GM12878 (cell line): ENCODE data around the gene ZAR1L. TPM values are rescaled to one million over a fixed set of nuclear protein-coding genes. Genes with fewer than 3 reads are reported as not detected.

Experiments
- BMI1 ChIP-seq: fragments of 450-650 bp; IDR thresholded peaks from 2 replicates; pipeline ENCODE4 v1.6.1; 2016; ENCODE audit warnings: mild to moderate bottlenecking, moderate library complexity, borderline replicate concordance
- CBX3 ChIP-seq: fragments of 200-600 bp; sonication (generic); IDR thresholded peaks from 2 replicates; pipeline ENCODE4 v1.6.1; 2016; ENCODE audit warnings: low read depth, borderline replicate concordance
- ESRRA ChIP-seq: IDR thresholded peaks from 2 replicates; pipeline ENCODE4 v1.6.1; 2012; ENCODE audit warnings: mild to moderate bottlenecking, low read length, improper control_type of control experiment
- IKZF1 ChIP-seq: fragments of 450-650 bp; conservative IDR thresholded peaks from 2 replicates; pipeline ENCODE4 v1.6.1; 2017; ENCODE audit warnings: antibody characterized with exemption, mild to moderate bottlenecking
- IKZF2 ChIP-seq, 2 experiments: fragments of 450-650 bp; IDR thresholded peaks; 2 replicates each; pipeline ENCODE4 v1.6.1; 2017; ENCODE audit warnings: mild to moderate bottlenecking in 2 of 2, moderate library complexity in 2 of 2
- KLF5 ChIP-seq: fragments of 450-650 bp; IDR thresholded peaks from 2 replicates; pipeline ENCODE4 v1.6.1; 2014; ENCODE audit warnings: mild to moderate bottlenecking; ENCODE audit not compliant: partially characterized antibody
- MYB ChIP-seq: fragments of 150-350 bp; IDR thresholded peaks from 2 replicates; pipeline ENCODE4 v1.6.1; 2014; ENCODE audit warnings: mild to moderate bottlenecking, low read depth, low read length, borderline replicate concordance
- NR2F1 ChIP-seq: fragments of 450-650 bp; conservative IDR thresholded peaks from 2 replicates; pipeline ENCODE4 v1.6.1; 2017; ENCODE audit warnings: mild to moderate bottlenecking
- PBX3 ChIP-seq: IDR thresholded peaks from 2 replicates; pipeline ENCODE4 v1.6.1; 2011; ENCODE audit warnings: mild to moderate bottlenecking, low read depth, low read length, moderate library complexity; ENCODE audit not compliant: insufficient replicate concordance
- SIX5 ChIP-seq: IDR thresholded peaks from 2 replicates; pipeline ENCODE4 v1.6.1; 2011; ENCODE audit warnings: mild to moderate bottlenecking, low read depth, low read length, moderate library complexity; ENCODE audit not compliant: severe bottlenecking
- SREBF1 ChIP-seq: IDR thresholded peaks from 2 replicates; pipeline ENCODE4 v1.6.1; 2012; ENCODE audit warnings: mild to moderate bottlenecking, low read length
- ZNF207 ChIP-seq: fragments of 450-650 bp; IDR thresholded peaks from 2 replicates; pipeline ENCODE4 v1.6.1; 2014; ENCODE audit warnings: antibody characterized with exemption, mild to moderate bottlenecking, borderline replicate concordance
- ZNF24 ChIP-seq: fragments of 450-650 bp; IDR thresholded peaks from 2 replicates; pipeline ENCODE4 v1.6.1; 2017; ENCODE audit warnings: antibody characterized with exemption, mild to moderate bottlenecking
- ZNF622 ChIP-seq: fragments of 450-650 bp; IDR thresholded peaks from 2 replicates; pipeline ENCODE4 v1.6.1; 2017; ENCODE audit warnings: mild to moderate bottlenecking, inconsistent platforms
- ZZZ3 ChIP-seq: IDR thresholded peaks from 2 replicates; pipeline ENCODE4 v1.6.1; 2011; ENCODE audit warnings: low read depth; ENCODE audit not compliant: control insufficient read depth, insufficient read length
- polyA plus RNA-seq, 11 experiments: library from polyadenylated mRNA; depleted of rRNA in 4 of 11; unstranded in 6 of 11; stranded (reverse) in 5 of 11; fragments of >200 nt; fragmentation: Nextera tagmentation in 4 of 11; fragmentation: Illumina TruSeq in 1 of 11; extraction: Ambion mirVana in 4 of 11; extraction: Trizol in 1 of 11; gene quantifications; 1 replicate in 1 of 11; 2 replicates in 10 of 11; pipeline versions ENCODE4 v1.2.1 to v1.2.3, GENCODE V29; 2011 to 2016; ENCODE audit warnings: inconsistent platforms in 2 of 11, missing spikeins in 2 of 11, low read depth in 1 of 11
- total RNA-seq, 4 experiments: library from RNA; depleted of rRNA in 3 of 4; stranded (reverse); fragments of >200 nt in 3 of 4; fragmentation: Illumina TruSeq in 1 of 4; extraction: Trizol in 1 of 4; gene quantifications; 2 replicates each; pipeline versions ENCODE4 v1.2.1 to v1.2.3, GENCODE V29; 2013 to 2021
- TF ChIP-seq, protein P1 (sequence below): fragments of 450-650 bp; IDR thresholded peaks from 2 replicates; pipeline ENCODE4 v1.6.1; 2017; ENCODE audit warnings: mild to moderate bottlenecking, moderate library complexity
- TF ChIP-seq, protein P2 (sequence below): fragments of 450-650 bp; formaldehyde crosslinking; IDR thresholded peaks from 2 replicates; pipeline ENCODE4 v1.4.0; 2022; ENCODE audit warnings: mild to moderate bottlenecking, moderate library complexity

ZAR1L gene
- total and polyA plus RNA-seq, 10 of the 15 experiments (the other 5 are each of a cell fraction or from before 2014, with no cell fraction given) = 0.05 to 0.34 (median 0.17) TPM; not detected in 6

- TF ChIP-seq, protein P1, sequence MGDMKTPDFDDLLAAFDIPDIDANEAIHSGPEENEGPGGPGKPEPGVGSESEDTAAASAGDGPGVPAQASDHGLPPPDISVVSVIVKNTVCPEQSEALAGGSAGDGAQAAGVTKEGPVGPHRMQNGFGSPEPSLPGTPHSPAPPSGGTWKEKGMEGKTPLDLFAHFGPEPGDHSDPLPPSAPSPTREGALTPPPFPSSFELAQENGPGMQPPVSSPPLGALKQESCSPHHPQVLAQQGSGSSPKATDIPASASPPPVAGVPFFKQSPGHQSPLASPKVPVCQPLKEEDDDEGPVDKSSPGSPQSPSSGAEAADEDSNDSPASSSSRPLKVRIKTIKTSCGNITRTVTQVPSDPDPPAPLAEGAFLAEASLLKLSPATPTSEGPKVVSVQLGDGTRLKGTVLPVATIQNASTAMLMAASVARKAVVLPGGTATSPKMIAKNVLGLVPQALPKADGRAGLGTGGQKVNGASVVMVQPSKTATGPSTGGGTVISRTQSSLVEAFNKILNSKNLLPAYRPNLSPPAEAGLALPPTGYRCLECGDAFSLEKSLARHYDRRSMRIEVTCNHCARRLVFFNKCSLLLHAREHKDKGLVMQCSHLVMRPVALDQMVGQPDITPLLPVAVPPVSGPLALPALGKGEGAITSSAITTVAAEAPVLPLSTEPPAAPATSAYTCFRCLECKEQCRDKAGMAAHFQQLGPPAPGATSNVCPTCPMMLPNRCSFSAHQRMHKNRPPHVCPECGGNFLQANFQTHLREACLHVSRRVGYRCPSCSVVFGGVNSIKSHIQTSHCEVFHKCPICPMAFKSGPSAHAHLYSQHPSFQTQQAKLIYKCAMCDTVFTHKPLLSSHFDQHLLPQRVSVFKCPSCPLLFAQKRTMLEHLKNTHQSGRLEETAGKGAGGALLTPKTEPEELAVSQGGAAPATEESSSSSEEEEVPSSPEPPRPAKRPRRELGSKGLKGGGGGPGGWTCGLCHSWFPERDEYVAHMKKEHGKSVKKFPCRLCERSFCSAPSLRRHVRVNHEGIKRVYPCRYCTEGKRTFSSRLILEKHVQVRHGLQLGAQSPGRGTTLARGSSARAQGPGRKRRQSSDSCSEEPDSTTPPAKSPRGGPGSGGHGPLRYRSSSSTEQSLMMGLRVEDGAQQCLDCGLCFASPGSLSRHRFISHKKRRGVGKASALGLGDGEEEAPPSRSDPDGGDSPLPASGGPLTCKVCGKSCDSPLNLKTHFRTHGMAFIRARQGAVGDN = peak; percentile 97
- peak; percentile 85 for TF ChIP-seq ZNF207
- no peak for TF ChIP-seq SIX5
- no peak for TF ChIP-seq ZZZ3
- no peak for TF ChIP-seq SREBF1
- TF ChIP-seq MYB = no peak
- TF ChIP-seq CBX3 = no peak
- TF ChIP-seq IKZF2 (IDR thresholded peaks at IDR 0.05) = no peak; a peak in 1 of 4 replicates
- TF ChIP-seq, protein P2, sequence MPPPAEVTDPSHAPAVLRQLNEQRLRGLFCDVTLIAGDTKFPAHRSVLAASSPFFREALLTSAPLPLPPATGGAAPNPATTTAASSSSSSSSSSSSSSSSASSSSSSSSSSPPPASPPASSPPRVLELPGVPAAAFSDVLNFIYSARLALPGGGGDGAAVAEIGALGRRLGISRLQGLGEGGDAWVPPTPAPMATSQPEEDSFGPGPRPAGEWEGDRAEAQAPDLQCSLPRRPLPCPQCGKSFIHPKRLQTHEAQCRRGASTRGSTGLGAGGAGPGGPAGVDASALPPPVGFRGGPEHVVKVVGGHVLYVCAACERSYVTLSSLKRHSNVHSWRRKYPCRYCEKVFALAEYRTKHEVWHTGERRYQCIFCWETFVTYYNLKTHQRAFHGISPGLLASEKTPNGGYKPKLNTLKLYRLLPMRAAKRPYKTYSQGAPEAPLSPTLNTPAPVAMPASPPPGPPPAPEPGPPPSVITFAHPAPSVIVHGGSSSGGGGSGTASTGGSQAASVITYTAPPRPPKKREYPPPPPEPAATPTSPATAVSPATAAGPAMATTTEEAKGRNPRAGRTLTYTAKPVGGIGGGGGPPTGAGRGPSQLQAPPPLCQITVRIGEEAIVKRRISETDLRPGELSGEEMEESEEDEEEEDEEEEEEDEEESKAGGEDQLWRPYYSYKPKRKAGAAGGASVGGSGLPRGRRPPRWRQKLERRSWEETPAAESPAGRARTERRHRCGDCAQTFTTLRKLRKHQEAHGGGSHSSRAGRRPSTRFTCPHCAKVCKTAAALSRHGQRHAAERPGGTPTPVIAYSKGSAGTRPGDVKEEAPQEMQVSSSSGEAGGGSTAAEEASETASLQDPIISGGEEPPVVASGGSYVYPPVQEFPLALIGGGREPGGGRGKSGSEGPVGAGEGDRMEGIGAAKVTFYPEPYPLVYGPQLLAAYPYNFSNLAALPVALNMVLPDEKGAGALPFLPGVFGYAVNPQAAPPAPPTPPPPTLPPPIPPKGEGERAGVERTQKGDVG (CRISPR knock-in tag) = no peak
- TF ChIP-seq NR2F1 = 0 out of 2 replicates have a peak, but pooled peaks have one; percentile 38
- TF ChIP-seq IKZF1 = peak; percentile 43
- peak; percentile 16 for TF ChIP-seq PBX3
- TF ChIP-seq KLF5 = no peak
- no peak for TF ChIP-seq BMI1
- no peak for TF ChIP-seq ZNF622
- TF ChIP-seq ZNF24 = no peak
- no peak for TF ChIP-seq ESRRA
Observed at GRCh38 chr13:32315238-32316027, at the start of gene ZAR1L, which contains the start of gene BRCA2 (continued).
